Activated CD4-positive, alpha-beta T cell treated with anti-CD3 and anti-CD28 coated beads, Interleukin-2, amount 50 U/mL, for 1 hour (primary cell): ENCODE results near the gene TRIO.

Source experiments
- DNase-seq: peaks from one replicate; pipeline ENCODE4 v3.0.0-alpha.2; 2020

Gene TRIO

DNA sequence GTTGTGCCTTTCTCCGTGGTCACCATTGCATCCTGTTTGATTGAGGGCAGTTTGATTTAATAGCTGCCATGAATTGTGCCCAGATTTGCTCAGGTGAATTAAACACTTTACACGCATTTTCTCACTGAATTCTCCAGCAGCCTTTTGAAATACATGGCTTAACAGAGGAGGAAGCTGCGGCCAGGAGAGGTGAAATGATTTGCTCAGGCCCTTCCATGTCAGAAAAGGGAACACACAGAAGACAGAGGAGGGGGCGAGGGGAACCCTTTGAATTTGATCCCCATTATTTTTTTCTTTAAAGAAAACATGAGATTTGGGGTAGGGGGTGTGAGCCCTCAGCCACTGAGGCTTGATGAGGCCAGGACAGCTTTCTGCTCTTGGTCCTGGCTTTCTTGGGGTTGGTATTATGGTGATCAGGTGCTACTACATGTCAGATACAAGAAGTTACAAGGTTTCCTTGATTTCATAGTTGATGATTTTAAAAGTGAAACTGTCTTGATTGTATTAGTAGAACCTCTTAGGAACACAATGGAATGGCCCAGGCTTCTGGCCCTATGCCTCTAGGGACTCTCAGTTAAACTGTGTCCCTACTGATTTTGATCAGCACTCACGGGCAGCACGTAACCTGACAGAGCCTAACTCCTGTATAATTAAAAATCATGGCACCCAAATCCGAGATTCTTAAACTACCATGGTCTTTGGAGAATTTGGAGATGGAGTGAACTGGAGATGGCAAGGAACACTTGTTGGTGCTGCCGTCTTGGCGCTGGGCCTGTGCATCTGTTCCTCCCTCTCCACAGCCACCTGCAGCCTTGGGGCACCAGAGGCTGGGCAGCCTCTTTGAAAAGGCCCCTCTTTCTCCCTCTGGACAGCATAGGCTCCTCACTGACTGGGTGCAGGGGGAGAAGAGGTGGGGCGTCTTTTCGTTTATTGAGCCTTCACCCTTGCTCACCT is 107.9 kb downstream of the TRIO start:
- DNase-seq = no peak

DNA sequence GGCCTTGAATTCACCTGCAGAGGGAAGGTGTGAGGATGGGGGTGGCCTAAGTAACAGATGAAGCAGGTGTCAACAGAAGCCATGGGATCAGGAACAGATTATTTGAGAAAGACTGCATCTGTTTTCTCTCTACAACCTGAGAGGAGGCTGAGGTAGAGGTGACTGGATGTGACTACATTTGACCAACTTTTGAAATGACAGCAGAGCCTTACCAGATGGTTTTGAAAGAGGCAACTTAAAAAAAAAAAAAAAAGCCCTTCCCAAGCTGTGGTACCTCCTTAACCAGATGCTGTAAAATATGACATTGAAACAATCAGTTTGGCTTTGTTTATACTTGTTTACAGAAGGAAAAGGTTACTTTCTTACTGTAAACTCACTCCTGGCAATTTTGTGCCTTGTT is 108.6 kb downstream of the TRIO start:
- no peak for DNase-seq

DNA sequence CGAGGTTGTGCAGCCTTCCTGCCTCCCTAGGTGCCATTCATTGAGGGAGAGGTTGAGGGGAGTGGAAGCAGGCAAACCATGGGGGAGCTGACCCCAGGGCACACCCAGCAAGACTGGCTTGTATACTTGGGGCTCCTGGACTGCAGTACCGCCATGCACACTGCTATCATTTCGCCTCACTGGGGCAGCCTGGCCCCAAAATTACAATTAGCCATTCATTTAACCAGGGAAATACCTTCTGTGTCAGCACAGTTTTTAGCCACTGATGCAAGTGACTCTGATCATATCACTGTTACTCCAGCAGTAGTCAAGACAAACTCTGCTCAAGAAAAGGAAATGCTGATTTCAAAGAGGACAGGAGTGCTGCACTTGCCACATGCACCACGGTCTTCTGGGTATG is 109.7 kb downstream of the TRIO start:
- DNase-seq = no peak

DNA sequence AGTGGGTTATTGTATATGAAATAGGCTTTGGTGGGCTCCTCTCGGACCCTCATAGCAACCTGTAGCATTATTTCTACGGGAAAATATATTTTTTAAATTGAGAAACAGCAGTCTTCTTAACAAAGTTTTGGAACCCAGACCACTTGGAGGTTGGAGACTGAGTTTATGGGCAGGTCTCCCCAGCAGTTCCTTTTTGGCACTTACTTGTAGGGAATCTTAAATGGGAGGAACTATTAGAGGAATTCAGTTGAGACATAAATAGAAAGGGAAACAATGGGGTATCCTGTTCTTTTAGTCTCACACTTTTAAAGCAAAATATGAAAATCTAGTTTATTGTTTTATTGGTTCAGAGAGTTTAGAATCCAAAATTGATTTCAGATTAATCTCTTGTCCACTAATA is 111.5 kb downstream of the TRIO start:
- DNase-seq = no peak

DNA sequence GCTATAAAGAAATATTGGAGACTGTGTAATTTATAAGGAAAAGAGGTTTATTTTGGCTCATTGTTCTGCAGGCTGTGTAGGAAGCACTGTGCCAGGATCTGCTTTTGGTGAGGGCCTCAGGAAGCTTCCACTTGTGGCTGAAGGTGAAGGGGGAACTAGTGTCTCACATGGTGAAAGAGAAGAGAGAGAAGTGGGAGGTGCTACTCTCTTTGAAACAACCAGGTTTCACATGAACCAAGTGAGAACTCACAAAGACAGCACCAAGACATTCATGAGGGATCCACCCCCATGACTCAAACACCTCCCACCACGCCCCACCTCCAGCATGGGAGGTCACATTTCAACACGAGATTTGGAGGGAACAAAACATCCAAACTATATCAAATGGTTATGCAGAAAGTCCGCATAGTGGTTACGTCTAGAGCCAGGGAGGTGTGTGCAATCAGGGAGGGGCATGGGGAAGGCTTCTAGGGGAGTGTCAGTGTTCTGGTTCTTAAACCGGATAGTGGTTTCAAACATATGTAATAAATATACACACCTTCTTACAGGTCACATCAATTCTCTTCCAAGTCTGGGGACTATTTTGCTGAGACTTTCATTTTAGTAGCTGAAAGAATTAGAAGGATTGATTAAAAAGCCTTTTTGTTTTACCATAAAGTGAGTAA is 113.0 kb downstream of the TRIO start:
- DNase-seq = no peak

DNA sequence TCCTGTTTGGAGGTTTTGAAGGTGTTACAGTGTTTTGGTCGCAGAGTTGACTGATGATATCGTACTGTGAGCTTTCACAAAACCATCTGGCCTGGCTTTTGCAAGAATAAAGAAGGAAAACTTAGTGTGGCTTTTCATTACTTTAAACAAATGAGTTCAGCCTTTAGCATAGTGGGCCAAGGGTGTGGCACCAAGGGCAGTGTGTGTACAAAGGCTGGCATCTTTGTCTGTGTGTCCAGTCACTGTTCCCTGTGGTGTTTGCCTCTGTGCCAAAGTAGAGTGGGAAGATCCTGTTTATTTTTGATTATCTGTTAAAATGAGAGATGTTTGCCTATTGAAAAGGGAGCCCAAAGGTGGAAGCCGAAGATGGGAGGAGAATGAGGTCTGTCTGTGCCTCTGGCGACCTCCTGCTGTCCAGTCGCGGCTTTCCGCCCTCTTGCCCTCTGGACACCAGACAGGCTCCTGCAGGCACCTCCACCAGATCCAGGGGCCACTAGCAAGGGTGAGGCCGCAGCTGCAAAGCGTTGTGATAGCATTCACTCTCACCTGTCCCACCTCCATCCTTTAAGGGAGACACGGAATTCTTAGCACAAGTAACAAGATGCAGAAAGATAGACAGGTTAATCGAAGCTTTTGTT is 113.7 kb downstream of the TRIO start:
- no peak for DNase-seq

DNA sequence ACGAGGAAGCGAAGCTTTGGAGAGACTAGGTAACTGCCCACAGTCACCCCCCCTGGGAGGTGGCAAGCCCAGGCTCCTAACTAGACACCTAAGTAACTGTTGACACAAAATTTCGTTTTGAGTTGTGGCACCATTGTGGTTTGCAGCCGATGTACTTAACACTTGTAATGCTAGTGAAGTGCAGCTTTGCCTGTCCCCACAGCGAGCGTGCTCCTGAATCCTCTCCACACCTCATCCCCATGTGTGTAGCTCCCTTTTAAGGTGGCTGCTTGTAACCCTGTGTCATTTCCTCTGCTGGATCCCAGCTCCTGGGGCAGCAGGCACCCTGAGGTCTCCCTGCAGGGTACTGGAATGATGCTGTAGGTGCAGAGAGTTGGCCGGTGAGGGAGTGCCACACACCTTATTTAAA is 114.9 kb downstream of the TRIO start:
- no peak for DNase-seq

DNA sequence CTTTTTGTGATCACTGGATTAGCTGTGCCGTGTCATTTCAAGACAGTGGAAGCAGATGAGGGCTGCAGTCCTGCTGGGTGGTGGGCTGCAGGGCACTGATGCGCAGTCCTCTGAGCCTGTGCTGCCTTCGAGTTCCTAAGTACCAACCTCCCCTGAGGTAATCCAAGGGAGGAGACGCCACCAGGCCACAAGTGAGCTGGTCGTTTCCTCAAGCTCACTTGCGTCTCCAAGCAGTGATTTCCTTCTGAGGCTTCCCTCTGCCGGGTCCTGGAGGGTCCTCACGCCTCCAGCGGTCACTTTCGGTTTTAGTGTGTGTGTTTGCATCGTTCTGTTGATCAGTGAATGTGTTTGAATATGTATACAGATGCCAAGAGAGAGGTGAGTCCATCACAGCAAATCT is 115.7 kb downstream of the TRIO start:
- DNase-seq = no peak

DNA sequence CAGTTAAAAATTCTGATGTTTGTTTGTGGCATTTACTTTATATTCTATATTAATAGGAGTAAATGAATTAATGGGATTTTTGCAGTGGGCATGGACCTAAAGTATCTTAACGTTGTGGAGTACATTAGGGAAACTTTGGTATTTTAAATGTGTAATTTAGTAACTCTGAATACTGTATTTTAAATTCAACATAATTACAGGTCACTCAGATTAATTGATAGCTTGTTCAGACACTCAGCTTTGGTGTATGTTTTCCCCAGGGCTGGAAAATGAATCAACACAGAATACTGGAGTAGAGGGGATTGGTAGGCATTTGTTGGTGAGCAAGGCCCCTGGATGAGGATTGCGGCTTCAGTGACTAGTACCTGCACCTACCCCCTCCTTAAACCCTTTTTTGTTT is 117.5 kb downstream of the TRIO start:
- DNase-seq = no peak

DNA sequence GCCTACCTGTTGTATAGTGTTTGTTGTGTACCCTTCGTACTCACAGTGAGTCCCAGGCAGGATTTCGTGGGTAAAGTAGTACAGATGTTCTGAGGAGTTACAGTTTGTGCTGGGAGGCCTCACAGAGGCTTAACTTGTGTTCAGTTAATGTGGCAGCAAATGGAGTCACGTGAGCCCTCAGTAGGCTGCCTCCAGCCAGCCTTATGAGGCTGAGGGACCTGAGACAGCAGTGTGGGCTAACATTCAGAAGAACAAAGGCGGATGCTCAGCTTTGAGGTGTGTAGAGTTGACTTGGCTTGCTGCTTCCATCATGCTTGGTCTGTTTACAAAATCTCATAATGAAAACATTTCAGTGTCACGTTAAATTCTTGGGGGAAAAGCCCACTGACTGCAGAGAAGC is 118.1 kb downstream of the TRIO start:
- DNase-seq = no peak

DNA sequence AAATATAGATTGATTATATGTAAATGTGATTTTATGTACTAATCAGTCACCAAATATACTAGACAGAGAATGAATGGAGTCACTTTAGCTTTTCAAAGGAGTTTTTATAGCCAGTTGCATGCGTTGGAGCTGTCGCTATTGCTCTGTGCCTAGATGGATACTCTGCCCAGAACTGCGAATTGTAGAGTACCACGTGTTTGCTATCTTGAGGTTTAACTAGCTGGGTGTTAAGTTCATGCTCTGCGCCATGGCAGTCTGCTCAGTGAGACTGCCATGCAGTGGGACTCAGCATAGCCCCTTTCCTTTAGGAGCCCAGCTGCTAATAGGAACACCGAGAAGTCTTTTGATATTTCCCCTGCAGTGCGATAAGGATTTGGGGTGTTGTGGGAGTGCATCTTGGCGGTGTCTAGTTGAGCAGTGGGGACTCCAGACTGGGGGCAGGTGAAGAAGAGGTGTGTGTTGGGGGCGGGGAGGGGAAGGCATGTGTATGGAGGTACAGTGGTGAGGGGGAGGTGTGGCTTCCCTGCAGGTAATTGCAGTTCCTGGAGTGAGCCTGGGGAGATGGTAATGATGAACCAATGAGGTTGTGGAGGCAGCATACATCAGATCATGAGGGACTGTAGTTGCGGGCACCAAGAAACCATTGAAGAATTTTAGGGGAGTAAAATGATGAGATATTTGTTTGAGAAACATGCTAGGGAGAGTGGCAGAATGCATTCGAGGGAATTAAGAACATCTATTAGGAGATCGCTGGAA is 118.9 kb downstream of the TRIO start:
- DNase-seq = no peak

DNA sequence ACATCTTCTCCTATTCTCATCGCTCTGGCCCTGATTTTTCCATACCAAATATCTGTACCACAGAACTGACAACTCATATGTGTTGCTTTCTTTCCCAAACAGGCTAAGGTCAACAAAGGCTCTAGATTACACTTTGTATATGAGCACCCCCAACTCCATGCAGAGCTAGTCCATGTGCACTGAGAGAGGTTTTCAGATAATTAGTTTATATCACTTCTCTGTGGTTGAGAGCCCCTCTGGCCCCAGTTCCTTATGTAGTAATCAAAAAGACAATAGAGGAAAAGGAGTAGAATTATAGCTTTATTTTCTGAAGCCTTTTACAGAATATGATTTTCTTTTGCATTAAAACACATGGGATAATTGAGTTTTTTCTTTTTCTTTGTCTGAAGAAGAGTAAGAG is 120.0 kb downstream of the TRIO start:
- DNase-seq = no peak

DNA sequence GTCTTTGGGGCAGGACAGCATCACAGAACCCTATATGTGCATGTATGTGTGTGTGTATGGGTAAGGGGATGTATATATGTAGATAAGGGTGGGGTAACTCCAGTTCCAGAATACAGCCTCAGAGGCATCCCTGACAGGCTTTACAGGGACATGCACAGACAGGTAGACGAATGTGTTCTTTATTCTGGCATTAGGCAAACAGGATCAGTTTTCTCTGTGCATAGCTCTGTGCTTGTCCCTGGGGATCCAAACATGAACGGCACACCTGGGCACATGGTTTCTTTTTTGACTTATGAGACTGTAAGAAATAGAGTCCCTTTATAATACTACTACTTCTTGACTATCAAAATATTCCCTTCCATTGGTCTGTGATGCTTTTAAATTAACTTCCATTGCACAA is 120.6 kb downstream of the TRIO start:
- no peak for DNase-seq

DNA sequence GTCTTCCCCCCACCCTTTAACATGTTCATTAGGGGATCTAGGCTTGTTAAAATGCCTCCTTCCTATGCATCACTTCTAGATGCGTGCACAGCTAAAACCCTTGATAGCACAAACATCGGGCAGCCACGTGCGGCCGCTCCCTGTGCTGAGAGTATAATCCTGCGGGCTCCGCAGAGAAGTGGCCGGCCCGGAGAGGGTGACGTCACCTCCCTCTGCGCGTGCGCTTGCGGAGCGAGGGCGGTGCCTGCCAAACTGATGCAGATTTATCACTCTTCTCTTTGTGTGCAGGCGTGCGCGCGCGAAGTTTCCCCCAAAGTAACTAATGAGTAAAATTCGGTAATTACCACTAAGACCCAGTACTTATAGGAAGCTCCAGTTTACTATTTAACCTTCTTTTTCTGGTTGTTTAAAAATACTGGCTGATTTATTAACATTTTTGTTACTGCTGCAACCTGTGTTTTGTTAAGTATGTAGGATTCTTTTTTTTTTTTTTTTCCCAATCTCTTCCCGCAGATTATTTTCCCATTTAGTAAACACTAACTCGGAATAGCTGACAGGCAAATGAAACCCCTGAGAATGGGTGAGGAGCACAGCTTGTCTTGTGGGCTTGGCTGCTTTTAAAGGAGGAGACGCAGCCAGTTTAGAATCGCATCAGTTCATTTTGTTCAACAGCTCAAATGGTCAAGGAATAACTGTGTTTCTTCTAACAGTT is 121.6 kb downstream of the TRIO start:
- DNase-seq = peak; percentile 48

DNA sequence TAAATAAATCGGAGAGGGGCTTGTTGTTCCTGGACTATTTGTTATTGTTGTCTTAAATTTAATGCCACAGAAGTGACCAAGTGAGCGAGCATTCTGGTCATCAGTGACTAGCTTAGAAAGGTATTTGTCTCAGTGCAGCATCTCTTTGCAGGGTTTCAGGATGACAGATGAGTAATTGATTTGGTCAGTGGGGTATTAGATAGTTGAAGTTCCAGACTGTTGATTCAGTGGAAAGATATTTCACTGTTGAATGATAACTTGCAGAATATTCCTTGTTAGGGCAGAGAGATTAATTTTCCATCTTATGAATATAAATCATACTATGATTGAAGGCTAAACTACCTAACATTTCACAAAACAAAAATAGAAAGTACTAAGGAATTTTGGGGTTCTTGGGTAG is 122.4 kb downstream of the TRIO start:
- no peak for DNase-seq

DNA sequence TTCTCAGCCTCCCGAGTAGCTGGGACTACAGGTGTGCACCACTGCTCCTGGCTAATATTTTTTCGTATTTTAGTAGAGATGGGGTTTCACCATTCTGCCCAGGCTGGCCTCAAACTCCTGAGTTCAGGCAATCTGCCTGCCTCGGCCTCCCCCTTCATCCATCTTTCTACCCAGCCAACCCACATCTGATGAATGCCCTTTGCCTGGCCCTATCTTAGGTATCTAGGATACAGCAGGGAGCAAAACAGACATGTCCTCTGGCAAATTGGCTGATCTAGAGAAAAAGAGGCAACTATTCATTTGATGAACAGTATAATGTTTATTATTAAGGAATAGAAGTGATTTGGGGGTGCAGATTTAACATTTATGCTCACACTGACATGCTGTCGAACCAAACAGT is 123.0 kb downstream of the TRIO start:
- DNase-seq = no peak

DNA sequence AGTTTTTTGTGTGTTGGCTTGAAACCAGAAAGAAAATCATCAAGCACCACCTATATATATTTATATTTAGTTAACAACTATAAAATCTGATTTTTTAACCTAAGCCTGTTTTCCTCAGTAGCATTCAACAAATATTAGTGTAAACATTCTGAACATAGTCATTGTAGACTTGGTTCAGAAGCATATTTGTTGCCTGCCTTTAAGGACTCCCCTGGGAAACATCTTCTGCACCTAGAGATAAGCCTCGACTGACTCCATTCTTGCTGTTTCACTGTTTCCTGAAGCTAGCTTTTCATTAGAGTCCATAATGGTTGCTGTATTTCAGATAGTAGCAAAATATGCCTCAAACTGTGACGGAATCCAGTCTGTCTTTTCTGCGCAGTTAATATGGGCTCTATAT is 123.5 kb downstream of the TRIO start:
- no peak for DNase-seq

DNA sequence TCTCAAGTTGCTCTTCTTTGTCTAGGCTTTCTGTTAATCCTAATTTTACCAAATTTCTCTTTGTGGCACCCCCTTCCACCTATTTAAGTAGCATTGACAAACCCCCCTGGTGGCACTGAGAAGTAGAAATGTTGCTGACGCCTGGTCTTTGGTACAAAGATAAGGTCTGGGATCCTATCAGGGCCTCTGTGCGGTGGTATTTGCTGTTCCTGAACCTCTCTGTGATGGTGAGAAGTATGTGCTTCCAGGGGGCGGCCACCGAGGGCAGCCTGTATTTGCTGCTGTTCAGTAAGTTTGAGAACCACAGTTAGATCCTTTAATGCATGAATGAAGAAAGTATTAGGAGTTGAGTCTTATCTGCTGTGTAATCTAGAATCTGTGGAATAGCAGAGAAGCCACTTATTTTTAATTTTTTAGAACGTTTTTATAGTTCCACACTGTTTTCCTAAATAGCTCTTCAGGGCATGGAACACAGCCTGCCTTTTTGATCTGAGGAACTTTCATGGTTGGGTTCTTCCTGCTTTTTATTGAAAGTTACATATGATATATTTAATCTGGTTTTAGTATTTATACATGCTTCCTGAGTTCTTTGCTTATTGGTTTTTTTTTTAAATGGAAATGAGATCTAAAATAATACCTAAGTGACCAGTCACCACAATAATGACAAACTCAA is 124.2 kb downstream of the TRIO start:
- DNase-seq = no peak

DNA sequence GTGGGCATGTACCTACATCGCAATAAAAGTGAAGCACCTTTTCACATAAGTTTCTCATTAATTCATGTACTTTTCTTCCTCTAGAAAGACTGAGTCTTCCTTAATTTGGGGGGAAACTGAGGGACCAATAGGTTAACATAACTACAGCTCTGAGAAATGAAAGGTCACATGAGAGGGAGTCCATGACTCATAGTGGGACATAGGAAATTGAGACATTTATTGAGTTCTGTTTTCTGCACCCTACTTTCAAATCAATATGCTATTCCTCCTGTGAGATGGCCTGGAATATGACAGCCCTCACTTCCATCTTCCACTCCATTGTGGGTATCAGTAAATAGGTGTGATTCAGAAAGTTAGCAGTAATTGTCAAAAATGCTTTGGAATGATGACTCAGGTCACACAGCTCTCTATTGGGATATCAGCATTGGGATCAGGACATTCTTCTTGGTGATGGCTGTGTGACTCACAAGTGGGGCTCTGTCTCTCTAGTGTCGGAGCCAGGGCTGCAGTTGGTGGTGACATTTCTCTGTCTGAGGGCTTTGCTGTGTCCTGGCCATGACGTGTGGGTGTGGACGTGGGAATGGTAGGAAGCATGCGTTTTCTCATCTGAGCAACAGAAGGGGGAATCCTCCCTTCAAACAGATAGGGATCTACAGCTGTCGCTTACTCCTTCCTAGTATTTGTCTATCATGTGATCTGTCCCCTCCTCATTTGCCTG is 125.0 kb downstream of the TRIO start:
- DNase-seq = no peak

DNA sequence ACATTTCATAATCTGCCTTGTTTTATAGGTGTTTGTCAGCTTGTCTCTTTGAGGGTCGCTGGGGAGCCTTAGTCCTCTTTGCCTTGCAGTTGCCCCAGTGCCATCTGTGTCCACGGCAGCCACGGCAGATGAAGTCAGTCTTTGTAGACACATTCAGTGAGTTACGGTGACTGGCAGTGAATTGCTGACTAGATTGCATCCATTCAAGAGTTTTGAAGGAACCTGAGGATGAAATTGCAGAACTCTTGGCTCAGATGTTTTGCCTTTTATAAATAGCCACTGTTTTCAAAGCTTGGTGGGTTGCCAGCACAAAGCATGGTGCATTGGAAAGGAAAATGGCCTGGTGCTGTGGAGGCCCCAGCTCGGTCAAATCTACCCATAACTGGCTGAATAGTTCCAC is 125.6 kb downstream of the TRIO start:
- no peak for DNase-seq

DNA sequence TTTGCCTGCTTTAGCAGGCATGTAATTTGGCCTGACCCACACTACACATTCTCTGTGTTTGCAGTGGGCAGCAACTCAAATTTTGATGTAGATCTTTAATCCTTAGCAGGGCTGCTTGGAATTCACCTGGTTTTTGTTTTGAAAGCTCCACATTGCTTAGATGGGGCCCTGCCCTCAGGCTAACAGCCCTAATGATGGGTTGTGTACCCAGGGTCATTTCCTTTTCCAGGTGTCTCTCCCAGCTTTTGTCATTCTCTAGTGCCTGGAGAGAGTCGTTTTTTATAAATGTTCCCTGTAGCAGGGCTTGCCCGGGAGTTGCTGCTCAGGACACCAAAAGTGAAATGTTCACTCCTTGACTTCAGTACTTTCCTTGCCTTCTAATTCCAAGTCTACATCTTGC is 126.3 kb downstream of the TRIO start:
- no peak for DNase-seq
